ENCODE results near the gene CDK19. TPM values are rescaled to one million over a fixed set of nuclear protein-coding genes. Genes with fewer than 3 reads are reported as not detected.

CDK19 gene
- total and polyA plus RNA-seq, 2 experiments from 2014 or later: 5.6 to 11.1 TPM

GRCh38 chr6:110626442-110626841 lies 188.8 kb downstream of the CDK19 start:
- Histone ChIP-seq H3K9me3 (ENCODE audit: low read depth) (no peaks in the 10 kb centered on the region), H3K4me1 (ENCODE audit: low read depth) (peaks cover 27% of the 10 kb centered on the region), H3K27me3 (no peaks in the 10 kb centered on the region), H3K4me3 (no peak overlapping the region), H3K27ac (no peak overlapping the region), H3K36me3 (no peaks in the 10 kb centered on the region)
- DNase-seq (ENCODE audit: low read depth in 1 of 2, low spot score in 1 of 2): no peak
- TF ChIP-seq, protein P1, sequence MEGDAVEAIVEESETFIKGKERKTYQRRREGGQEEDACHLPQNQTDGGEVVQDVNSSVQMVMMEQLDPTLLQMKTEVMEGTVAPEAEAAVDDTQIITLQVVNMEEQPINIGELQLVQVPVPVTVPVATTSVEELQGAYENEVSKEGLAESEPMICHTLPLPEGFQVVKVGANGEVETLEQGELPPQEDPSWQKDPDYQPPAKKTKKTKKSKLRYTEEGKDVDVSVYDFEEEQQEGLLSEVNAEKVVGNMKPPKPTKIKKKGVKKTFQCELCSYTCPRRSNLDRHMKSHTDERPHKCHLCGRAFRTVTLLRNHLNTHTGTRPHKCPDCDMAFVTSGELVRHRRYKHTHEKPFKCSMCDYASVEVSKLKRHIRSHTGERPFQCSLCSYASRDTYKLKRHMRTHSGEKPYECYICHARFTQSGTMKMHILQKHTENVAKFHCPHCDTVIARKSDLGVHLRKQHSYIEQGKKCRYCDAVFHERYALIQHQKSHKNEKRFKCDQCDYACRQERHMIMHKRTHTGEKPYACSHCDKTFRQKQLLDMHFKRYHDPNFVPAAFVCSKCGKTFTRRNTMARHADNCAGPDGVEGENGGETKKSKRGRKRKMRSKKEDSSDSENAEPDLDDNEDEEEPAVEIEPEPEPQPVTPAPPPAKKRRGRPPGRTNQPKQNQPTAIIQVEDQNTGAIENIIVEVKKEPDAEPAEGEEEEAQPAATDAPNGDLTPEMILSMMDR (IDR thresholded peaks at IDR 0.05; ENCODE audit: low read depth, low read length): no peak

DNA sequence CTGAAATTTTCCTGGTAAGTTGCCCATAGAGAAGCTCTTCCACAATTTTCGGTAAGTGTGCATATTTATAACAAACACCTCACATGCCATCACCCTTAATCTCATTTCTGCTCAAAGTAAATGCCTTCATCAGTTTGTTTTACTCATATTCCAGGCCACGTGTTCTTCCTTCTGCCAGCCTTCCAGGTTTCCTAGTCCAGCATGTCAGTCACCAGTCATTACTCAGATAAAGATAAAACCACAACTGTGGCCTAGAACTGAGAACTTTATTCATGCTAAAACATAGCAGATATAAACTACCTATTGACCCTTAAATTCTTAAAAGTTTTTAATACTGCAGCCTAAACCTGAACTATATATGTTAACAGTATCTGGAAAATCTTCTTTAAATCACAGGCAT lies 189.4 kb downstream of the CDK19 start:
- no peaks in the 10 kb centered on the region for H3K36me3 ChIP-seq
- H3K4me3 ChIP-seq: no peak overlapping the region
- DNase-seq (ENCODE audit: low read depth in 1 of 2, low spot score in 1 of 2): peak in 1 of 2 donors; percentile 34
- peaks cover 26% of the 10 kb centered on the region for H3K4me1 ChIP-seq (ENCODE audit: low read depth)
- no peaks in the 10 kb centered on the region for H3K27me3 ChIP-seq
- H3K27ac ChIP-seq: no peak overlapping the region
- TF ChIP-seq, protein P1 (IDR thresholded peaks at IDR 0.05; ENCODE audit: low read depth, low read length): no peak
- no peaks in the 10 kb centered on the region for H3K9me3 ChIP-seq (ENCODE audit: low read depth)

GRCh38 chr6:110622912-110623578 lies 192.2 kb downstream of the CDK19 start:
- DNase-seq (ENCODE audit: low read depth in 1 of 2, low spot score in 1 of 2): no peak

DNA sequence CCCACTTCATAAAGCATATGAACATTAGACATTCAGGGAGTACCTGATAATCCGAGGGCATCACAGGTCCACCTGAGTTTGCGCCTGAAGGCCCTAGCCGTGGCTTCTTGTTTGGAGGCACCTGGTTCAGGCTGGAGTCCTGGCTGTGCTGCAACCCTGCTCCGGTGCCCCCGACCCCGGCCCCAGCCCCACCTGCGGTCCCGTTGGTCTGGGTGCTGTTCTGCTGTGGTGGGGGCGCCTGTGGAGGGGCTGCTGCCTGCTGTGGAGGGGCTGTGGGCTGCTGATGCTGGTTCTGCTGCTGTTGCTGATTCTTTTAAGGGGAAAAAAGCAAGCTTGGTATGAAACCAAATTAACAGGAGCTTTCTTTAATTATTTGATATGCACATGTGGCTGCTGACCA lies 194.2 kb downstream of the CDK19 start:
- no peak for DNase-seq (ENCODE audit: low read depth in 1 of 2, low spot score in 1 of 2)
- TF ChIP-seq, protein P1 (IDR thresholded peaks at IDR 0.05; ENCODE audit: low read depth, low read length): no peak
- Histone ChIP-seq H3K27me3 (no peaks in the 10 kb centered on the region), H3K36me3 (no peaks in the 10 kb centered on the region), H3K4me1 (ENCODE audit: low read depth) (peaks cover 17% of the 10 kb centered on the region), H3K9me3 (ENCODE audit: low read depth) (no peaks in the 10 kb centered on the region), H3K27ac (no peak overlapping the region), H3K4me3 (no peak overlapping the region)

More at GRCh38 chr6:110622912-110623578, 192.2 kb downstream of the CDK19 start:
- H3K4me1 ChIP-seq (ENCODE audit: low read depth): peaks cover 23% of the 10 kb centered on the region
- H3K36me3 ChIP-seq: no peaks in the 10 kb centered on the region
- TF ChIP-seq, protein P1 (IDR thresholded peaks at IDR 0.05; ENCODE audit: low read depth, low read length): no peak
- H3K4me3 ChIP-seq: no peak overlapping the region
- no peaks in the 10 kb centered on the region for H3K27me3 ChIP-seq
- H3K27ac ChIP-seq: peak overlapping the region; percentile 48
- no peaks in the 10 kb centered on the region for H3K9me3 ChIP-seq (ENCODE audit: low read depth)

DNA sequence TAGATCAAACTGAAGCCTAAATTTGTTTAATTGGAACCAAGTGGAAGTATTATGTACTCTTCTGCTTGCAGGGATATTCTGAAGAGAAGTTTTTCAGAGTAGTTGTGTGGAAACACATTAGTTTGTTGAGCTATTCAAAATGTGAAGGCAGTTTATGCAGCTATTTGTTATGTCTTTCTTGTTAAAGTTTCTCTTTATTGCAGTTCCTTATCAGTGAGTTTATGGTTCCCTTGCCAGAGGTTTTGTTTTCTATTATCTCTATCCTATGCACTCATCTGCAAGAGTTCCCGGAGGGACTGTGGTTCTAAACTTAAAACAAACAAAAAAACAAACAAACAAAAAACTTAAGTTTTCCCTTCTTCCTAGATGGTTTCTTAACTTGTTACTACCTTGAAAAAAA lies 195.2 kb downstream of the CDK19 start:
- no peak for DNase-seq (ENCODE audit: low read depth in 1 of 2, low spot score in 1 of 2)
- TF ChIP-seq, protein P1 (IDR thresholded peaks at IDR 0.05; ENCODE audit: low read depth, low read length): no peak
- H3K9me3 ChIP-seq (ENCODE audit: low read depth): no peaks in the 10 kb centered on the region

More for the DNA sequence above, 195.2 kb downstream of the CDK19 start:
- no peak overlapping the region for H3K4me3 ChIP-seq
- no peaks in the 10 kb centered on the region for H3K27me3 ChIP-seq
- H3K36me3 ChIP-seq: no peaks in the 10 kb centered on the region
- peak overlapping the region; percentile 38 for H3K27ac ChIP-seq
- H3K4me1 ChIP-seq (ENCODE audit: low read depth): peaks cover 16% of the 10 kb centered on the region

All from cardiac muscle cell (in vitro differentiated cells and primary cell).